ENCODE data around the gene MDM2. TPM values are rescaled to one million over a fixed set of nuclear protein-coding genes. Genes with fewer than 3 reads are reported as not detected.

Gene MDM2
- total and polyA plus RNA-seq, 2 of the 13 experiments (the other 11 are each of a cell fraction or from before 2014, with no cell fraction given): 29.3 to 314 TPM

- H3K9me3 ChIP-seq (ENCODE audit: low read length): no peaks in the 10 kb centered on the region
- no peak for DNase-seq (ENCODE audit: low spot score)
- 41% methylated on average over 8 of the region's 8 CpGs for WGBS (ENCODE audit: low lambda C conversion rate)
- no peak overlapping the region for H3K4me2 ChIP-seq (ENCODE audit: low read depth, low read length)
- intact Hi-C loops (cut with micrococcal nuclease; ENCODE audit: unreplicated experiment) (no loop called here), in situ Hi-C loops (cut with HindIII; ENCODE audit: extremely low pct_ligation_motif_present, low pct_unique_long_range_greater_than_20kb) (loop anchor here (5.0 kb wide), 1 partner anchor 201 kb away; no protein-coding TSS in a partner anchor)
- no peak overlapping the region for H2AFZ ChIP-seq (ENCODE audit: low read length)
- H3K36me3 ChIP-seq (replicated peaks in 1 of 2; ENCODE audit: control insufficient read depth in 1 of 2, insufficient read depth in 2 of 2, low read length in 2 of 2): no peaks in the 10 kb centered on the region
- BruUV-seq (replicated peaks): no TSS peak
- CTCF ChIA-PET (ENCODE audit: low intra/inter-chr PET ratio, low total read pairs): no interaction called here
- no peak overlapping the region for H3K27ac ChIP-seq (ENCODE audit: extremely low read length, insufficient read depth, low read length)
- no peaks in the 10 kb centered on the region for H3K79me2 ChIP-seq (ENCODE audit: insufficient read depth, low read length)
- no peak for ATAC-seq
- no peak for FAIRE-seq
- TF ChIP-seq ATM (IDR thresholded peaks at IDR 0.05; ENCODE audit: borderline replicate concordance): no peak
- TF ChIP-seq FOXP1 (IDR thresholded peaks at IDR 0.05): no peak
- TF ChIP-seq FOXP1 (CRISPR knock-in tag; IDR thresholded peaks at IDR 0.05): no peak
- TF ChIP-seq PRMT3 (CRISPR knock-in tag; IDR thresholded peaks at IDR 0.05; ENCODE audit: borderline replicate concordance, low read depth): no peak
- no peak for TF ChIP-seq SMARCC2 (IDR thresholded peaks at IDR 0.05)
- TF ChIP-seq ZSCAN12 (CRISPR knock-in tag; IDR thresholded peaks at IDR 0.05): no peak
- TF ChIP-seq NCOA5 (CRISPR knock-in tag; IDR thresholded peaks at IDR 0.05): no peak
- no peak for TF ChIP-seq ZBTB46 (CRISPR knock-in tag; IDR thresholded peaks at IDR 0.05; ENCODE audit: borderline replicate concordance)
- no peak for TF ChIP-seq DNMT3B (CRISPR knock-in tag; conservative IDR thresholded peaks at IDR 0.05)
- TF ChIP-seq ZNF274 (CRISPR knock-in tag; IDR thresholded peaks at IDR 0.05): no peak
- no peak for TF ChIP-seq HOXA7 (CRISPR knock-in tag; IDR thresholded peaks at IDR 0.05)
- TF ChIP-seq USF2 (IDR thresholded peaks at IDR 0.05; ENCODE audit: low read depth, low read length): no peak
- TF ChIP-seq USF2 (CRISPR knock-in tag; IDR thresholded peaks at IDR 0.05; ENCODE audit: borderline replicate concordance): no peak
- no peak for TF ChIP-seq NFYB (CRISPR knock-in tag; IDR thresholded peaks at IDR 0.05)
- H3K4me3 ChIP-seq (replicated peaks in 1 of 3; ENCODE audit: insufficient read depth in 1 of 3, low read depth in 2 of 3, low read length in 3 of 3): no peak overlapping the region
- H3K27me3 ChIP-seq (ENCODE audit: control insufficient read depth in 1 of 2, insufficient read depth in 2 of 2, low read length in 2 of 2): peaks cover 0 to 2% of the 10 kb centered on the region in 2 experiments; a peak in 1 of 5 replicates
- no peak overlapping the region for H3K9ac ChIP-seq (ENCODE audit: insufficient read depth, low read depth, low read length)
- no peaks in the 10 kb centered on the region for H3K4me1 ChIP-seq (ENCODE audit: insufficient read depth, low read length)
- no peaks in the 10 kb centered on the region for H4K20me1 ChIP-seq (ENCODE audit: insufficient read depth, low read length)
- POLR2A ChIA-PET: no interaction called here
These were observed 63.4 kb downstream of the MDM2 start for GRCh38 chr12:68871396-68871795.

Measured in HepG2 (cell line).